ENCODE measurements around the gene ANTKMT.
A peak's percentile ranks its signal among the peaks of the same experiment; 100 is the strongest.

The ANTKMT gene

DNA sequence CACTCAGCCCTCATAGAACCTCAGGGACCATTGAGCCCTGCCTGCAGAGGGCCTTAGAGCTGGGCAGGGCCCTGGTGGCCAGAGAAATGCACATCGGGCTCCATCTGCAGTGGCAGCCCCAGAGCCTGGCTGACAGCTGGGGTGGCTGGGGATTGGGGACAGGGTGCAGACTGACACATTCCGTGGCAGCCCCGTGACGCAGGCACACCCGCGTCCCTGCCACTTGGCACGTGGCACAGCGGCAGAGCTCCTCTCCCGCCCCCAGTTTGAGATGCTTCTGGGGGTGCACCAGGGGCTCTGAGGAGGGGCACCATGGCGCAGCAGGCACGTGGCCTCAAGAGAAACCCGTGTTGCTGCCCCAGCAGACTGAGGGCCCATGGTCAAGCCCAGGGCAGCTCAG, 17.5 kb upstream of the ANTKMT start:
- Histone ChIP-seq H3K9ac (ENCODE audit: low read depth, low read length) (no peak overlapping the region), H3K36me3 (ENCODE audit: control insufficient read depth, insufficient read depth, low read length) (no peaks in the 10 kb centered on the region), H3K27ac (ENCODE audit: low read depth, low read length) (no peak overlapping the region), H3K9me3 (ENCODE audit: control insufficient read depth, insufficient read depth, low read length) (no peaks in the 10 kb centered on the region), H3K27me3 (ENCODE audit: control insufficient read depth, insufficient read depth, low read length) (peaks cover 94% of the 10 kb centered on the region), H3K4me1 (ENCODE audit: control insufficient read depth, insufficient read depth, low read length) (no peaks in the 10 kb centered on the region), H3K4me3 (ENCODE audit: low read depth, low read length) (no peak overlapping the region)

DNA sequence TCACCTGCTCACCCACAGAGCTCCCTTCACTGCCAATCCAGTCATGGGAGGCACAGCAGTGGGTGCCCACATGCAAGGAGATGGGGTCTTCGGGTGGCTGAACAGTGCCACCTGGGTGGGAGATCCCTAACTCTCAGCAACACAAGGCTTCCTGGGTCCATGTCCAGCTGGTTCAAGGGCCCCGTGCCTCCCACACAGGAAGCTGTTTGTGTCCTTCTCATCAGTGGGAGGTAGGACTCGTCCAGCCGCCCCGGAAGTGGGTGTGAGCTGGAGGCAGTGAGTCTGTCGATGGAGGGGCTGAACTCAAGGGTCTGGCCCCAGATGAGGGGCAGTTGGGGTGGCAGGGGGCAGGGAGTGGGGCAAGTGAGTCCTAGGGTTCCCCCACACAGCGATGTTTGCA, 16.9 kb upstream of the ANTKMT start:
- H3K27ac ChIP-seq (ENCODE audit: low read depth, low read length) = no peak overlapping the region
- H3K9me3 ChIP-seq (ENCODE audit: control insufficient read depth, insufficient read depth, low read length) = no peaks in the 10 kb centered on the region
- H3K9ac ChIP-seq (ENCODE audit: low read depth, low read length) = no peak overlapping the region
- no peak overlapping the region for H3K4me3 ChIP-seq (ENCODE audit: low read depth, low read length)
- no peaks in the 10 kb centered on the region for H3K36me3 ChIP-seq (ENCODE audit: control insufficient read depth, insufficient read depth, low read length)
- H3K4me1 ChIP-seq (ENCODE audit: control insufficient read depth, insufficient read depth, low read length) = no peaks in the 10 kb centered on the region
- peaks cover 96% of the 10 kb centered on the region for H3K27me3 ChIP-seq (ENCODE audit: control insufficient read depth, insufficient read depth, low read length)

DNA sequence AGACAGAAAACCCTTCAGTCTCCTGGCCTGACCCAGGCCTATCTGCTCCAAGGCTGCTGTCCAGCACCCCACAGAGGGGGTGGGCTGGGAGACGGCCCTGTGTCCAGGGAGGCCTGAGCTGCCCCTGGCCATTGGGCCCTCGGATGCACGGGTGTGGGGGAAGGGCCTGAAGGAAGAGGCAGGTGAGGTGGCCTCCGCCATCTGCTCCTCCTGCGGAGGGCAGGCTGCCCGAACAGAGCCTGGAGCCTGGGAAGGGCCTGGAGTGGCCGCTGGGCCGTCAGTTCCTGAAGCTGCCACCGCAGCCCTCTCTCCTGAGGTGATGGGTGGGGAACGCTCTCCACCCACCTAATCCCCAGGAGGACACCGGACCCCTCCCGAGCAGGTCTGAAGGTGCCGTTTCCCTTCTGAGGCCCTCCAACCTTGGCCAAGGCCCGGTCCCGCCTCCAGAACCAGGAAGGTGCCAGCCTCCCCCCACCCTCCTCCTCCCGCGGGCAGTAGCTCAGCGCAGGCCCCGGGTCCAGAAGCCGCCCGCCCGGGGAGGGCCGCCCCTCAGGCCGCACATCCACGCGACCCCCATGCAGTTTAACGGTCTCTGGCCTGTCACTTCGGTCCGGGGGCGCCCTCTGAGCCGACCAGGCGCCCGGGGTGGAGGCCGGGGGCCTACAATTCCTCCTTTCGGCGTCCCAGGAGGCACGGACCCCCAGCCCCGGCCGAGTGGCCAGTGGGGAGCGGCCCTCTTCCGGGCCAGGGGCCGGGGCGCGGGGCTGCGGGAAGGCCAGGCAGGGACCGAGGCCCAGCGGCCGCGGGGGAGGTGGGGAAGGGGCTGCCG, 16.2 kb upstream of the ANTKMT start:
- H3K9ac ChIP-seq (ENCODE audit: low read depth, low read length) = no peak overlapping the region
- no peaks in the 10 kb centered on the region; the same call in 1 of the 2 replicates for H3K4me1 ChIP-seq (ENCODE audit: control insufficient read depth, insufficient read depth, low read length)
- H3K4me3 ChIP-seq (ENCODE audit: low read depth, low read length) = peak overlapping the region; percentile 35; the same call in 1 of the 2 replicates
- peaks cover 95% of the 10 kb centered on the region for H3K27me3 ChIP-seq (ENCODE audit: control insufficient read depth, insufficient read depth, low read length)
- no peak overlapping the region for H3K27ac ChIP-seq (ENCODE audit: low read depth, low read length)
- H3K9me3 ChIP-seq (ENCODE audit: control insufficient read depth, insufficient read depth, low read length) = no peaks in the 10 kb centered on the region
- no peaks in the 10 kb centered on the region for H3K36me3 ChIP-seq (ENCODE audit: control insufficient read depth, insufficient read depth, low read length)

DNA sequence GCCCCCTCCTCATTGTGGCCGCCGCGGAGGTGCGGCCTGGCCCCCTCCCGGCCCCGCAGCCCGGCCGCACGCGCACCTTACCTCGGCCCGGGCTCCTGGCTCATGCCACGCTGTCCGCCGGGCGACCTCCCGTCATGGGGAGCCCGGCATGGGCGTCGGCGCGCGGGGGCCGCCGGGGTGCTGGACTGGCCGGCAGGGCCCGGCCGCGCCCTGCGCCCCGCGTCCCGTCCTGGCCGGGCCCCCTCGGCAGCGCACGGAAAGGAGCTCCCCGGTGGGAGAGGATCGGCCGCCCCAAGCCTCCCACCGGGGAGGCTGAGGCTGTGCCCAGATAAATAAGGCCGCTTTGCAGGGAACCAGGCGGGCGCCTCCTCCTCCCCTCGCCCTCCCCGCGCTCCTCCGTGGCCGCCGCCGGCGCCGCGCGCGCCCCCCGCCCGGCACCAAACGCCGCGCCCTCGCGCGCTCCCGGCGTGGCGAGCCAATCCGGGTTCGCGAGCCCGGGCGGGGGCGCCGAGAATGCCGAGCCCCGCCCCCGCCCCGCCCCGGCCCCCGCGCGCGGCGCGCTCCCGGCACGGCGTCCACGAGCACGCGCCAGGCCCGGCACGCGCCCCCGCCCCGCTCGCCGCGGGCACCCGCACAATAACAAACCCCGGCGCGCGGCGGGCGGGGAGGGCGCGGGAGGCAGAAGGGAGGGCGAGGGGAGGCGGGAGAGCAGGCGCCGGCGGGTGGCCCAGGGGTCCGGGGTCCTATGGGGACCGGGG, 15.3 kb upstream of the ANTKMT start, which contains the start of gene FBXL16:
FBXL16 (minus strand) TSS at position 371 of the 758 bp plus-strand sequence. CDS start 8,396 bp downstream, outside the sequence.
- Histone ChIP-seq H3K27ac (ENCODE audit: low read depth, low read length) (no peak within 1 kb of the TSS), H3K36me3 (ENCODE audit: control insufficient read depth, insufficient read depth, low read length) (no peaks in the 10 kb centered on the region), H3K9me3 (ENCODE audit: control insufficient read depth, insufficient read depth, low read length) (no peaks in the 10 kb centered on the region), H3K4me3 (ENCODE audit: low read depth, low read length) (peak within 1 kb of the TSS; percentile 57), H3K4me1 (ENCODE audit: control insufficient read depth, insufficient read depth, low read length) (peaks cover 2% of the 10 kb centered on the region; the same call in 1 of the 2 replicates), H3K27me3 (ENCODE audit: control insufficient read depth, insufficient read depth, low read length) (peaks cover 87% of the 10 kb centered on the region), H3K9ac (ENCODE audit: low read depth, low read length) (no peak within 1 kb of the TSS)

DNA sequence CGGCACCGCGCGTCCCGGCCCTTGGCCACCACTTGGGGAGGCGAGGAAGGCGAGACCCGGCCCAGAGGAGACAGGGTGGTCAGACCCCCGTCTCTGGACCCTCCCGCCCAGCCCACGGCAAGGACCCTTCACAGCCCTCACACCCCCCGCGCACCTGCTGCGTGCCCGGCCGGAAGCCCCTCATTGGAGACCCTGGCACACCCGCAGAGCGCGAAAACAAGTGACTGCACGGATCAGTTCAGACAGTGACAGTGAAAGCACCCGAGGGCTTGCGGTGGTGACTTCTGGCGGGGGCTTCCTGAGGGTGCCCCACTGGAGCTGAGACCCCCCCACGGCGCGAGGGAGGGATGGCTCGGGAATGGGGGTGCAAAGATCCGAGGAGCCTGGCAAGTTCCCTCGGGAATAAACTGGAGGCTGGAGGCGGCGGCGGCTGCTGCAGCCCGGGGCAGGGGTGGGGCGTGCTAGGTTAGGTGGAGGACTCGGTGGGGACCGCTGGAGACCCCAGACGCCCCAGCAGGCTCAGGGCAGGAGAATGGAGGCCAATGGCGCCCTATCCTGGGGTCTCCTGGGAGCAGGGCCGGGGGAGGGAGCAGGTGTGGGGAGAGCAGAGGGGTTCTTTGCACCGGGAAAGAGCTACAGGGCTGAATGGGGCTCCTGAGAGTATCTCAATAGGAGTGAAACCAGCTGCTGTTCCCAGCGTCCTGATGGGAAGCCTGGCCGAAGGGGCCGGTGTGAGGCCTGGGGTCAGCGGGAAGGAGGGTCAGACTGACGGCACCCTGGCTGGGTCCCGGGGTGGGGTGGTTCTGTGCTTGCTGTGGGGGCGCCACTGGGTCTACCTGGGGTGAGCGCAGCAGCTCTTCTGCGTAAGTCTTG, 14.5 kb upstream of the ANTKMT start:
- Histone ChIP-seq H3K9ac (ENCODE audit: low read depth, low read length) (no peak overlapping the region), H3K27me3 (ENCODE audit: control insufficient read depth, insufficient read depth, low read length) (peaks cover 79% of the 10 kb centered on the region), H3K36me3 (ENCODE audit: control insufficient read depth, insufficient read depth, low read length) (no peaks in the 10 kb centered on the region), H3K27ac (ENCODE audit: low read depth, low read length) (no peak overlapping the region), H3K4me1 (ENCODE audit: control insufficient read depth, insufficient read depth, low read length) (peaks cover 2% of the 10 kb centered on the region; the same call in 1 of the 2 replicates), H3K4me3 (ENCODE audit: low read depth, low read length) (peak overlapping the region; percentile 49), H3K9me3 (ENCODE audit: control insufficient read depth, insufficient read depth, low read length) (no peaks in the 10 kb centered on the region)

DNA sequence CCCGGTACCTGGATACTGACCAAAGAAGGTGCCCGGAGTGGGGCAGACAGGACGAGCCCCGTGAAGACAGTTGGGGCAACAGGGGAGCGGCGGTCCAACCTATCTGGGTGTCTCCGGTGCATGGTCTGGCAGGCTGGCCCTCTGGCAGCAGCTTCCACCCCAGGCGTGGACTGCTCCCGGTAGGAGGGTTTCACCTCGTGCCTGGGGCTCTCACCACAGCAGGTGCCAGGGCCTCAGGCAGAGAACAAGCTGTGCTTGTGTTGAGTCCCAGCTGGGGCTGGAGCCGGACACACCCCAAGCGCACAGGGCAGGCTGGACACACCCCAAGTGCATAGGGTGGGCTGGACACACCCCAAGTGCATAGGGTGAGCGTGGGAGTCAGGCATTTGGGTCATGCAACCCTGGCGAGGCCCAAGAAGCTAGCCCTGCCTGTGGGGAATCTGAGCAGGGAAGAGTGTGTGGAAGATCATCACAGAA, 13.8 kb upstream of the ANTKMT start:
- H3K27ac ChIP-seq (ENCODE audit: low read depth, low read length) = no peak overlapping the region
- H3K4me1 ChIP-seq (ENCODE audit: control insufficient read depth, insufficient read depth, low read length) = peaks cover 2% of the 10 kb centered on the region; the same call in 1 of the 2 replicates
- H3K4me3 ChIP-seq (ENCODE audit: low read depth, low read length) = peak overlapping the region; percentile 49; the same call in 1 of the 2 replicates

DNA sequence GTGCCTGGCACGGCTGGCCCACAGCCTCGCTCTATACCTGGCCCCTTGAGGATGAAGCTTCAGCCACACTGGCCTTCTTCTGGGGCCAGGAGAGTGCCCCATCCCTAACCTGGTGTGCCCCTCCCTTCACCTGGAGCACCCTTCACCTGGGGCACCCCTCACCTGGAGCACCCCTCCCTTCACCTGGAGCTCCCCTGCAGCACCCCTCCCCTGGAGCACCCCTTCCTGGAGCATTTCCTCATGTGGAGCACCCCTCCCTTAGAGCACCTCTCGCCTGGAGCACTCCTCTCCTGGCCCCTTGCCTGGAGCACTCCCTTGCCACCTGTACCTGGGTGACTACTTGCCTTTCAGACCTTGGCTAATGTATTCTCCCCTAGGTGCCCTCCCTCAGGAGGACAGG, 12.9 kb upstream of the ANTKMT start:
- H3K9ac ChIP-seq (ENCODE audit: low read depth, low read length) = no peak overlapping the region
- peaks cover 2% of the 10 kb centered on the region; the same call in 1 of the 2 replicates for H3K4me1 ChIP-seq (ENCODE audit: control insufficient read depth, insufficient read depth, low read length)
- no peak overlapping the region for H3K4me3 ChIP-seq (ENCODE audit: low read depth, low read length)
- H3K27me3 ChIP-seq (ENCODE audit: control insufficient read depth, insufficient read depth, low read length) = peaks cover 63% of the 10 kb centered on the region
- H3K27ac ChIP-seq (ENCODE audit: low read depth, low read length) = no peak overlapping the region
- no peaks in the 10 kb centered on the region for H3K36me3 ChIP-seq (ENCODE audit: control insufficient read depth, insufficient read depth, low read length)
- no peaks in the 10 kb centered on the region for H3K9me3 ChIP-seq (ENCODE audit: control insufficient read depth, insufficient read depth, low read length)

More for the DNA sequence above, 13.8 kb upstream of the ANTKMT start:
- Histone ChIP-seq H3K9ac (ENCODE audit: low read depth, low read length) (no peak overlapping the region), H3K36me3 (ENCODE audit: control insufficient read depth, insufficient read depth, low read length) (no peaks in the 10 kb centered on the region), H3K27me3 (ENCODE audit: control insufficient read depth, insufficient read depth, low read length) (peaks cover 72% of the 10 kb centered on the region), H3K9me3 (ENCODE audit: control insufficient read depth, insufficient read depth, low read length) (no peaks in the 10 kb centered on the region)

DNA sequence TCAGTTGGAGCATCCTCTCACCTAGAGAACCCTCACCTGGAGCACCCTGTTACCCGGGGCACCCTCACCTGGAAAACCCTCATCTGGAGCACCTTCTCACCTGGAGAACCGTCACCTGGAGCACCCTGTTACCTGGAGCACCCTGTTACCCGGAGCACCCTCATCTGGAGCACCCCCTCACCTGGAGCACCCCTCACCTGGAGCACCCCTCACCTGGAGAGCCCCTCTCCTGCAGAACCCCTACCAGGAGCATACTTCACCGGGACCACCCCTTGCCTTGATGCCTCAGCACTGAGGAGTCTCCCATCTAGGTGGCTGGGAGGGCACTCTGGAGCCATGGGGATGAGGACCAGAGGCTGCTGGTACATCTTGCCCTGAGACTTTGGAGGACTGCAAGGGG, 12.0 kb upstream of the ANTKMT start:
- Histone ChIP-seq H3K4me3 (ENCODE audit: low read depth, low read length) (no peak overlapping the region), H3K27ac (ENCODE audit: low read depth, low read length) (no peak overlapping the region), H3K4me1 (ENCODE audit: control insufficient read depth, insufficient read depth, low read length) (peaks cover 2% of the 10 kb centered on the region; the same call in 1 of the 2 replicates), H3K9ac (ENCODE audit: low read depth, low read length) (no peak overlapping the region), H3K27me3 (ENCODE audit: control insufficient read depth, insufficient read depth, low read length) (peaks cover 58% of the 10 kb centered on the region), H3K9me3 (ENCODE audit: control insufficient read depth, insufficient read depth, low read length) (no peaks in the 10 kb centered on the region), H3K36me3 (ENCODE audit: control insufficient read depth, insufficient read depth, low read length) (no peaks in the 10 kb centered on the region)

DNA sequence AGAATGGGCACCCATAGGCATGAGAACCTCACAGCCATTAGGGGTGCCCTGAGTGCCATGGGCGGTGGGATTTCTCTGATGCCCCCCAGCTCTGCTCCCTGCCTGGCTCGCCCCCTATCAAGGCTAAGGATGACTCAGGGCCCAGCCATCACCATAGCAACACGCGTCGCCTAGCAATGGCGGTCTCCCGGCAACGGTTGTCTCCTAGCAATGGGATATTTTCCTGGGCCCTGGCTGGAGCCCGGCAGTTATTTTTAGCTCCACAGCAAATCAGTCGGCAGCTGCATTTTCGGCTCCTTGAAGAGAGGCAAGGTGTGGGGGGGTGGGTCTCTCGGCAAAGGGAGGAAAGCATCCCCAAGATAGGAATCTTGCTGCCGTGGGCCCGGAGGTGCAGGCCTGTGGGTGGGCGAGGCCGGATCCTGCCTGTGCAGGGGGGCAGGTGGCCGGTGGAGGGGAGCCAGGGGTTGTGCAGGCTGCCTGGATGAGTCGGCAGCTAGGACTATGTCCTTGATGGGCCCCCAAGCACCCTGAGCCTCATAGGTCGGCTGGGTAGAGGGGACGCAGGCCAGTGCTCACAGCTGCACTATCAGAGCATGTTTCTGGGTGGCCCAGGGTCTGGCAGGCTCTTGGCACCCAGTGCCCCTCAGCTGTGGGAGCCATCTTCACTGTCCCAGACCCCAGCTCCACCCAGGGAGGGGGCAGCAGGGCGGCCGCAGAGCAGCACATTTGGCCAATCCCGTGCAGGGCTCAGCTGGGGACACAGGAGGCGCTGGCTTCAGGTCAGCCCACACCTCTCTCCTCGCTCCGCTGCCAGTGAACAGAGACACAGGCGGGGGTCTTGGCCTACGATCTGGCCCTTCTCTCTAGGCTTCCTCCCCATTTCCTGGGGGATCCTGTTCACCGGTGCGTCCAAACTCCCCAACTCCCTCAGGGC, 11.1 kb upstream of the ANTKMT start:
- H3K4me1 ChIP-seq (ENCODE audit: control insufficient read depth, insufficient read depth, low read length) = peaks cover 2% of the 10 kb centered on the region; the same call in 1 of the 2 replicates
- no peak overlapping the region for H3K27ac ChIP-seq (ENCODE audit: low read depth, low read length)
- peaks cover 55% of the 10 kb centered on the region for H3K27me3 ChIP-seq (ENCODE audit: control insufficient read depth, insufficient read depth, low read length)
- H3K4me3 ChIP-seq (ENCODE audit: low read depth, low read length) = no peak overlapping the region
- H3K9ac ChIP-seq (ENCODE audit: low read depth, low read length) = no peak overlapping the region
- H3K9me3 ChIP-seq (ENCODE audit: control insufficient read depth, insufficient read depth, low read length) = no peaks in the 10 kb centered on the region
- no peaks in the 10 kb centered on the region for H3K36me3 ChIP-seq (ENCODE audit: control insufficient read depth, insufficient read depth, low read length)
